SK-N-SH (cell line): ENCODE data around the gene UNC93A. TPM values are rescaled to one million over a fixed set of nuclear protein-coding genes. Genes with fewer than 3 reads are reported as not detected.

Experiments used
- CTCF ChIA-PET: fragments of 300-600, 350-600 bp; formaldehyde crosslinking; extraction: SDS; loops from one replicate; lab custom pipeline; 2021; lab: Yijun Ruan, JAX
- POLR2A ChIA-PET: fragments of 350-600 bp; sonication (Branson Sonifier 250); formaldehyde crosslinking; extraction: SDS; loops from one replicate; lab custom pipeline; 2020; ENCODE audit warnings: antibody characterized with exemption, inconsistent platforms; lab: Yijun Ruan, JAX
- DNase-seq: peaks from one replicate; pipeline ENCODE4 v3.0.0; 2012
- H2AFZ ChIP-seq: fragments of 200-600 bp; sonication (generic); 2 replicates; pipeline ENCODE4 v1.8.1; 2016; ENCODE audit warnings: antibody characterized with exemption, mild to moderate bottlenecking, low read depth
- H3F3A ChIP-seq: fragments of 200-600 bp; sonication (generic); replicated peaks from 2 replicates; pipeline ENCODE3; 2016; ENCODE audit warnings: antibody characterized with exemption, mild to moderate bottlenecking; ENCODE audit not compliant: insufficient read depth
- H3K27ac ChIP-seq, 2 experiments: fragments of 200-500 bp in 1 of 2; fragments of 200-600 bp in 1 of 2; sonication (Bioruptor generic) in 1 of 2; sonication (generic), shearing (Covaris generic) in 1 of 2; 2 replicates each; pipeline versions ENCODE4 v1.5.1 to v1.6.1; 2014 to 2016; ENCODE audit warnings: low read depth in 2 of 2, inconsistent platforms in 1 of 2, low read length in 1 of 2, mild to moderate bottlenecking in 1 of 2, mixed read lengths in 1 of 2
- H3K27me3 ChIP-seq: fragments of 200-600 bp; sonication (generic), shearing (Covaris generic); 2 replicates; pipeline ENCODE4 v1.6.1; 2016; ENCODE audit warnings: mixed run types; ENCODE audit not compliant: insufficient read depth
- H3K36me3 ChIP-seq, 2 experiments: fragments of 200-500 bp in 1 of 2; fragments of 200-600 bp in 1 of 2; sonication (Bioruptor generic) in 1 of 2; sonication (generic) in 1 of 2; replicated peaks in 1 of 2; 2 replicates each; pipeline versions ENCODE3 to v1.5.1; 2014 to 2016; ENCODE audit warnings: low read length in 1 of 2, mild to moderate bottlenecking in 1 of 2; ENCODE audit not compliant: insufficient read depth in 2 of 2, control insufficient read depth in 1 of 2
- H3K4me1 ChIP-seq, 2 experiments: fragments of 200-500 bp in 1 of 2; fragments of 200-600 bp in 1 of 2; sonication (Bioruptor generic) in 1 of 2; sonication (generic), shearing (Covaris generic) in 1 of 2; 2 replicates each; pipeline versions ENCODE4 v1.5.1 to v1.6.1; 2014 to 2016; ENCODE audit warnings: low read depth in 1 of 2, low read length in 1 of 2, mixed run types in 1 of 2; ENCODE audit not compliant: insufficient read depth in 2 of 2, control insufficient read depth in 1 of 2
- H3K4me2 ChIP-seq: fragments of 200-600 bp; sonication (generic), shearing (Covaris generic); 2 replicates; pipeline ENCODE4 v1.6.1; 2017; ENCODE audit warnings: mixed run types
- H3K4me3 ChIP-seq, 2 experiments: fragments of 200-500 bp in 1 of 2; fragments of 200-600 bp in 1 of 2; sonication (Bioruptor generic) in 1 of 2; sonication (generic), shearing (Covaris generic) in 1 of 2; 2 replicates each; pipeline versions ENCODE4 v1.5.1 to v1.8.1; 2014 to 2016; ENCODE audit warnings: low read depth in 2 of 2, inconsistent platforms in 1 of 2, low read length in 1 of 2, mild to moderate bottlenecking in 1 of 2, mixed read lengths in 1 of 2, moderate library complexity in 1 of 2
- H3K79me2 ChIP-seq: fragments of 200-600 bp; sonication (generic); 2 replicates; pipeline ENCODE4 v1.8.1; 2017; ENCODE audit warnings: mild to moderate bottlenecking; ENCODE audit not compliant: insufficient read depth
- H3K9ac ChIP-seq: fragments of 200-600 bp; sonication (generic); 2 replicates; pipeline ENCODE4 v1.6.1; 2017; ENCODE audit warnings: mixed run types
- H3K9me2 ChIP-seq: fragments of 200-600 bp; sonication (generic); 2 replicates; pipeline ENCODE4 v1.6.1; 2017; ENCODE audit warnings: mixed run types
- H3K9me3 ChIP-seq: fragments of 200-600 bp; sonication (generic); 2 replicates; pipeline ENCODE4 v1.6.1; 2017; ENCODE audit warnings: mixed run types, mild to moderate bottlenecking, moderate library complexity
- H4K20me1 ChIP-seq: fragments of 200-600 bp; sonication (generic); 2 replicates; pipeline ENCODE4 v1.6.1; 2017; ENCODE audit warnings: mild to moderate bottlenecking, mixed run types; ENCODE audit not compliant: insufficient read depth
- CHD2 ChIP-seq: fragments of 150-350 bp; IDR thresholded peaks from 2 replicates; pipeline ENCODE4 v1.6.1; 2018; ENCODE audit warnings: low read length; ENCODE audit not compliant: partially characterized antibody
- CTCF ChIP-seq: fragments of 200-600 bp; sonication (generic); IDR thresholded peaks from 2 replicates; pipeline ENCODE4 v1.6.1; 2017; ENCODE audit warnings: antibody characterized with exemption, mild to moderate bottlenecking, moderate library complexity
- FOXJ3 ChIP-seq: sonication (generic); formaldehyde crosslinking; IDR thresholded peaks from 2 replicates; pipeline ENCODE4 v1.5.1; 2020; ENCODE audit warnings: mild to moderate bottlenecking, missing genetic modification reagents
- GABPA ChIP-seq: IDR thresholded peaks from 2 replicates; pipeline ENCODE4 v1.4.0; 2012; ENCODE audit warnings: low read depth, mild to moderate bottlenecking
- IRF3 ChIP-seq: fragments of 150-350 bp; IDR thresholded peaks from 2 replicates; pipeline ENCODE4 v1.6.1; 2016; ENCODE audit warnings: mild to moderate bottlenecking, low read depth, low read length
- MAX ChIP-seq: IDR thresholded peaks from 2 replicates; pipeline ENCODE4 v1.4.0; 2012; ENCODE audit warnings: low read depth
- PBX3 ChIP-seq: IDR thresholded peaks from 2 replicates; pipeline ENCODE4; 2012
- RFX5 ChIP-seq: IDR thresholded peaks from 2 replicates; pipeline ENCODE4 v1.6.1; 2012; ENCODE audit warnings: mild to moderate bottlenecking, improper control_type of control experiment, low read length
- TEAD4 ChIP-seq: IDR thresholded peaks from 2 replicates; pipeline ENCODE4 v1.4.0; 2012; ENCODE audit warnings: mild to moderate bottlenecking, borderline replicate concordance; ENCODE audit not compliant: insufficient read depth
- USF2 ChIP-seq: fragments of 150-350 bp; IDR thresholded peaks from 2 replicates; pipeline ENCODE4 v1.6.1; 2017; ENCODE audit warnings: antibody characterized with exemption, low read length, low read depth, borderline replicate concordance
- WGBS: methylation state at CpG from one replicate; pipeline ENCODE4 v1.1.6; 2017; ENCODE audit warnings: low lambda C conversion rate; 5-methylcytosine and 5-hydroxymethylcytosine counted together
- polyA plus RNA-seq, 3 experiments: library from polyadenylated mRNA; depleted of rRNA; stranded (reverse); fragments of >200 nt; gene quantifications; 2 replicates each; pipeline ENCODE4 v1.2.3, GENCODE V29; 2012

The UNC93A gene
- polyA plus RNA-seq, 1 of the 3 experiments (the other 2 are of a cell fraction), result not detected

- no peaks in the 10 kb centered on the region for H3F3A ChIP-seq
- H3K9me3 ChIP-seq, result no peaks in the 10 kb centered on the region
- POLR2A ChIA-PET, result no interaction called here
- WGBS, result 77% methylated on average over 34 of the region's 38 CpGs
- H3K27me3 ChIP-seq, result no peaks in the 10 kb centered on the region
- H3K4me3 ChIP-seq, result no peak overlapping the region
- TF ChIP-seq GABPA (no peak), IRF3 (no peak), MAX (no peak), TEAD4 (no peak), PBX3 (no peak), USF2 (no peak), CTCF (no peak)
- TF ChIP-seq, all 33 proteins: peak for 0
- H3K27ac ChIP-seq, result no peak overlapping the region
- no peaks in the 10 kb centered on the region for H3K4me1 ChIP-seq
- CTCF ChIA-PET, result interaction anchor here (0.9 kb wide), 1 partner anchor 77 kb away, joined by 3 read pairs; no protein-coding TSS in a partner anchor
- no peak overlapping the region for H3K4me2 ChIP-seq
- no peak overlapping the region for H2AFZ ChIP-seq
- no peaks in the 10 kb centered on the region for H3K9me2 ChIP-seq
- DNase-seq, result no peak
- no peaks in the 10 kb centered on the region for H3K36me3 ChIP-seq
- H3K9ac ChIP-seq, result no peak overlapping the region
- no peaks in the 10 kb centered on the region for H4K20me1 ChIP-seq
- H3K79me2 ChIP-seq, result no peaks in the 10 kb centered on the region
These were observed 3.8 kb downstream of the UNC93A start for GRCh38 chr6:167294651-167295494.

- ChIA-PET CTCF (no interaction called here), POLR2A (no interaction called here)
- no peak overlapping the region for H3K27ac ChIP-seq
- H2AFZ ChIP-seq, result no peak overlapping the region
- no peaks in the 10 kb centered on the region for H3K27me3 ChIP-seq
- no peak overlapping the region for H3K9ac ChIP-seq
- TF ChIP-seq MAX (no peak), CHD2 (no peak), FOXJ3 (CRISPR knock-in tag) (no peak), RFX5 (no peak)
- DNase-seq, result no peak
- no peaks in the 10 kb centered on the region for H3F3A ChIP-seq
- no peaks in the 10 kb centered on the region for H4K20me1 ChIP-seq
- H3K4me2 ChIP-seq, result no peak overlapping the region
- H3K9me2 ChIP-seq, result no peaks in the 10 kb centered on the region
- H3K79me2 ChIP-seq, result no peaks in the 10 kb centered on the region
- H3K36me3 ChIP-seq, result no peaks in the 10 kb centered on the region
- 85% methylated on average over 43 of the region's 43 CpGs for WGBS
- no peak overlapping the region for H3K4me3 ChIP-seq
- H3K9me3 ChIP-seq, result no peaks in the 10 kb centered on the region
- no peaks in the 10 kb centered on the region for H3K4me1 ChIP-seq
These were observed 4.6 kb downstream of the UNC93A start for GRCh38 chr6:167295495-167296292.
